A673 (cell line): Measurements from ENCODE around the gene CC2D1A.
"Not testable (repeated sequence)": the region's sequence is repeated elsewhere in the genome, so short reads cannot be mapped to it uniquely, and the experiment has no call there.

ENCODE experiments used
- CTCF ChIP-seq: fragments of 300-800, 200-600 bp; sonication (generic); conservative IDR thresholded peaks from 2 replicates; pipeline ENCODE4 v1.5.1; 2017; ENCODE audit warnings: low read depth, mild to moderate bottlenecking, antibody characterized with exemption, low read length, moderate library complexity, mixed read lengths
- EZH2 ChIP-seq: fragments of 200-600 bp; sonication (generic); IDR thresholded peaks from 2 replicates; pipeline ENCODE4 v1.6.1; 2017; ENCODE audit warnings: borderline replicate concordance, low read depth, mild to moderate bottlenecking, mixed read lengths, antibody characterized with exemption, low read length; ENCODE audit not compliant: poor library complexity, severe bottlenecking

- TF ChIP-seq CTCF, EZH2: not testable (repeated sequence)
Observed at GRCh38 chr19:13922118-13922517, 16.1 kb downstream of the CC2D1A start.
